SK-N-SH treated with all-trans-retinoic acid at 6 μM for 48 hours (cell line): Measurements from ENCODE around the gene HMGCS2.

Experiments used
- ATAC-seq: fragments of 200-7000 bp; cut with Tn5 transposase; 3 replicates; pipeline ENCODE4 v1.9.1; 2020; ENCODE audit warnings: mild to moderate bottlenecking, moderate library complexity
- ARNTL ChIP-seq: fragments of 450-650 bp; formaldehyde crosslinking; IDR thresholded peaks from 2 replicates; pipeline ENCODE4 v1.5.0; 2020; ENCODE audit warnings: low read depth, mild to moderate bottlenecking, moderate library complexity, borderline replicate concordance
- BACH2 ChIP-seq: fragments of 250-450 bp; sonication (Bioruptor Pico); IDR thresholded peaks from 2 replicates; pipeline ENCODE4 v1.9.0; 2021; ENCODE audit warnings: mild to moderate bottlenecking, borderline replicate concordance
- CREB5 ChIP-seq: fragments of 250-450 bp; sonication (Bioruptor Pico); IDR thresholded peaks from 2 replicates; pipeline ENCODE4 v1.5.1; 2020; ENCODE audit warnings: low read depth, mild to moderate bottlenecking, moderate library complexity
- CSDC2 ChIP-seq: fragments of 250-450 bp; sonication (Bioruptor Pico); IDR thresholded peaks from 2 replicates; pipeline ENCODE4 v1.5.0; 2020; ENCODE audit warnings: mild to moderate bottlenecking, moderate library complexity
- CSRNP3 ChIP-seq: fragments of 250-450 bp; sonication (Bioruptor Pico); IDR thresholded peaks from 2 replicates; pipeline ENCODE4 v1.5.1; 2021; ENCODE audit warnings: mild to moderate bottlenecking, moderate library complexity
- ESRRG ChIP-seq: fragments of 250-450 bp; sonication (Bioruptor Pico); IDR thresholded peaks from 2 replicates; pipeline ENCODE4 v1.6.1; 2021; ENCODE audit warnings: mild to moderate bottlenecking
- ISL1 ChIP-seq: fragments of 250-450 bp; sonication (Bioruptor Pico); IDR thresholded peaks from 2 replicates; pipeline ENCODE4 v2.1.2; 2022; ENCODE audit warnings: mild to moderate bottlenecking, moderate library complexity
- OSR1 ChIP-seq: fragments of 250-450 bp; sonication (Bioruptor Pico); IDR thresholded peaks from 2 replicates; pipeline ENCODE4 v1.8.0; 2022; ENCODE audit warnings: moderate library complexity, mild to moderate bottlenecking, inconsistent platforms
- PATZ1 ChIP-seq: fragments of 250-450 bp; sonication (Bioruptor Pico); IDR thresholded peaks from 2 replicates; pipeline ENCODE4 v1.8.0; 2020; ENCODE audit warnings: mild to moderate bottlenecking, moderate library complexity, borderline replicate concordance
- POU6F1 ChIP-seq: fragments of 250-450 bp; sonication (Bioruptor Pico); IDR thresholded peaks from 2 replicates; pipeline ENCODE4 v1.8.0; 2021; ENCODE audit warnings: low read depth, mild to moderate bottlenecking, moderate library complexity, borderline replicate concordance
- PPARA ChIP-seq: fragments of 250-450 bp; sonication (Bioruptor Pico); IDR thresholded peaks from 2 replicates; pipeline ENCODE4 v1.5.0; 2020; ENCODE audit warnings: mild to moderate bottlenecking, borderline replicate concordance
- RARB ChIP-seq: fragments of 250-450 bp; sonication (Bioruptor Pico); IDR thresholded peaks from 2 replicates; pipeline ENCODE4 v1.8.0; 2021; ENCODE audit warnings: mild to moderate bottlenecking, moderate library complexity
- SNAI2 ChIP-seq: fragments of 250-450 bp; sonication (Bioruptor Pico); IDR thresholded peaks from 2 replicates; pipeline ENCODE4 v1.5.0; 2020; ENCODE audit warnings: mild to moderate bottlenecking, moderate library complexity
- TCF4 ChIP-seq: fragments of 250-450 bp; sonication (Bioruptor Pico); IDR thresholded peaks from 2 replicates; pipeline ENCODE4 v1.8.0; 2021; ENCODE audit warnings: mild to moderate bottlenecking, moderate library complexity, borderline replicate concordance
- TSHZ2 ChIP-seq: fragments of 250-450 bp; sonication (Bioruptor Pico); IDR thresholded peaks from 2 replicates; pipeline ENCODE4 v1.5.0; 2020; ENCODE audit warnings: mild to moderate bottlenecking, moderate library complexity
- ZC3H10 ChIP-seq: fragments of 250-450 bp; sonication (Bioruptor Pico); IDR thresholded peaks from 2 replicates; pipeline ENCODE4 v1.5.1; 2021; ENCODE audit warnings: mild to moderate bottlenecking, moderate library complexity
- ZFP3 ChIP-seq: fragments of 250-450 bp; sonication (Bioruptor Pico); IDR thresholded peaks from 2 replicates; pipeline ENCODE4 v1.5.0; 2020; ENCODE audit warnings: mild to moderate bottlenecking, moderate library complexity
- ZFP30 ChIP-seq: fragments of 450-650 bp; formaldehyde crosslinking; IDR thresholded peaks from 2 replicates; pipeline ENCODE4 v1.5.0; 2022; ENCODE audit warnings: mild to moderate bottlenecking, moderate library complexity
- ZNF565 ChIP-seq: fragments of 450-650 bp; formaldehyde crosslinking; conservative IDR thresholded peaks from 2 replicates; pipeline ENCODE4 v1.5.0; 2020; ENCODE audit warnings: low read depth, mild to moderate bottlenecking, moderate library complexity
- ZNF70 ChIP-seq: fragments of 450-650 bp; formaldehyde crosslinking; IDR thresholded peaks from 2 replicates; pipeline ENCODE4 v1.5.0; 2020; ENCODE audit warnings: mild to moderate bottlenecking, moderate library complexity

Gene HMGCS2

GRCh38 chr1:119805247-119805646, 36.5 kb upstream of the HMGCS2 start (continued):
- no peak for TF ChIP-seq TSHZ2 (CRISPR knock-in tag)
- TF ChIP-seq ZFP3 (CRISPR knock-in tag): no peak
- TF ChIP-seq, all 23 proteins: peak for 0

GRCh38 chr1:119799599-119800177, 31.0 kb upstream of the HMGCS2 start:
- TF ChIP-seq CSRNP3 (CRISPR knock-in tag) (no peak), ZNF565 (no peak), ISL1 (CRISPR knock-in tag) (no peak), CREB5 (CRISPR knock-in tag) (no peak), ESRRG (CRISPR knock-in tag) (no peak), ZC3H10 (CRISPR knock-in tag) (no peak), PPARA (no peak), CSDC2 (CRISPR knock-in tag) (no peak), SNAI2 (no peak), PATZ1 (CRISPR knock-in tag) (no peak), ZFP3 (CRISPR knock-in tag) (no peak), TCF4 (CRISPR knock-in tag) (no peak), POU6F1 (CRISPR knock-in tag) (no peak), TSHZ2 (CRISPR knock-in tag) (no peak), OSR1 (no peak), ARNTL (no peak), ZFP30 (CRISPR knock-in tag) (no peak), ZNF70 (no peak), RARB (CRISPR knock-in tag) (no peak)
- ATAC-seq: no peak

GRCh38 chr1:119799003-119799402, 30.3 kb upstream of the HMGCS2 start:
- TF ChIP-seq ZFP30 (CRISPR knock-in tag): no peak
- TF ChIP-seq POU6F1 (CRISPR knock-in tag): no peak
- TF ChIP-seq BACH2 (CRISPR knock-in tag): no peak
- no peak for TF ChIP-seq PATZ1 (CRISPR knock-in tag)
- no peak for TF ChIP-seq ZNF70
- no peak for TF ChIP-seq CSDC2 (CRISPR knock-in tag)
- no peak for ATAC-seq
